HEK293 (cell line): Measurements from ENCODE around the gene AOC3.
"Not testable (repeated sequence)": the region's sequence is repeated elsewhere in the genome, so short reads cannot be mapped to it uniquely, and the experiment has no call there.

Experiments
- CTCF ChIA-PET: fragments of 350-600 bp; formaldehyde crosslinking; extraction: SDS; loops from one replicate; lab custom pipeline; 2021; ENCODE audit warnings: antibody characterized with exemption; lab: Yijun Ruan, JAX
- POLR2A ChIA-PET: fragments of 300-600 bp; formaldehyde crosslinking; extraction: SDS; loops from one replicate; lab custom pipeline; 2020; ENCODE audit warnings: antibody characterized with exemption, inconsistent platforms; lab: Yijun Ruan, JAX
- H3K27ac ChIP-seq: fragments of 200-500 bp; sonication (Bioruptor generic); 2 replicates; pipeline ENCODE4 v1.5.1; 2014; ENCODE audit warnings: low read depth, low read length, control low read depth, inconsistent platforms; ENCODE audit errors: extremely low read depth
- H3K36me3 ChIP-seq, 2 experiments: fragments of 200-500 bp in 1 of 2; sonication (Bioruptor generic) in 1 of 2; 1 replicate in 1 of 2; 2 replicates in 1 of 2; pipeline ENCODE4 v1.5.1; 2014 to 2017; ENCODE audit warnings: inconsistent platforms in 2 of 2, low read length in 2 of 2; ENCODE audit not compliant: control insufficient read depth in 2 of 2, insufficient read depth in 1 of 2
- H3K4me1 ChIP-seq: fragments of 200-500 bp; sonication (Bioruptor generic); 2 replicates; pipeline ENCODE4 v1.5.1; 2014; ENCODE audit warnings: mild to moderate bottlenecking, low read length, inconsistent platforms; ENCODE audit not compliant: control insufficient read depth, insufficient read depth
- H3K4me3 ChIP-seq: 2 replicates; pipeline ENCODE4 v1.5.1; 2011; ENCODE audit warnings: low read depth, mild to moderate bottlenecking, control low read depth, low read length, moderate library complexity
- H3K9me3 ChIP-seq: fragments of 200-500 bp; sonication (Bioruptor generic); 2 replicates; pipeline ENCODE4 v1.5.1; 2014; ENCODE audit warnings: low read depth, low read length, inconsistent platforms; ENCODE audit not compliant: control insufficient read depth, insufficient read depth
- GLIS2 ChIP-seq: fragments of 450-650 bp; formaldehyde crosslinking; IDR thresholded peaks from 2 replicates; pipeline ENCODE4 v1.5.1; 2016; ENCODE audit warnings: missing biosample characterization, missing genetic modification characterization
- SCRT2 ChIP-seq: fragments of 450-650 bp; formaldehyde crosslinking; IDR thresholded peaks from 2 replicates; pipeline ENCODE4 v1.5.1; 2016; ENCODE audit warnings: missing biosample characterization, missing genetic modification characterization
- WT1 ChIP-seq: fragments of 450-650 bp; formaldehyde crosslinking; IDR thresholded peaks from 2 replicates; pipeline ENCODE4 v1.5.1; 2016; ENCODE audit warnings: missing biosample characterization, missing genetic modification characterization
- ZBTB17 ChIP-seq: fragments of 450-650 bp; formaldehyde crosslinking; IDR thresholded peaks from 2 replicates; pipeline ENCODE4 v1.5.1; 2016; ENCODE audit warnings: missing biosample characterization, missing genetic modification characterization
- ZIC2 ChIP-seq: fragments of 450-650 bp; formaldehyde crosslinking; IDR thresholded peaks from 2 replicates; pipeline ENCODE4 v1.5.1; 2016; ENCODE audit warnings: missing biosample characterization, missing genetic modification characterization
- ZNF140 ChIP-seq: fragments of 450-650 bp; formaldehyde crosslinking; IDR thresholded peaks from 2 replicates; pipeline ENCODE4 v1.5.1; 2016; ENCODE audit warnings: missing biosample characterization, missing genetic modification characterization
- ZNF169 ChIP-seq: fragments of 450-650 bp; formaldehyde crosslinking; IDR thresholded peaks from 2 replicates; pipeline ENCODE4 v1.5.1; 2016; ENCODE audit warnings: missing biosample characterization, missing genetic modification characterization
- ZNF514 ChIP-seq: fragments of 450-650 bp; formaldehyde crosslinking; IDR thresholded peaks from 2 replicates; pipeline ENCODE4 v1.5.1; 2016; ENCODE audit warnings: missing biosample characterization, missing genetic modification characterization
- ZNF544 ChIP-seq: fragments of 450-650 bp; formaldehyde crosslinking; IDR thresholded peaks from 2 replicates; pipeline ENCODE4 v1.5.0; 2017; ENCODE audit warnings: missing biosample characterization, missing genetic modification characterization
- ZNF785 ChIP-seq: fragments of 450-650 bp; formaldehyde crosslinking; IDR thresholded peaks from 2 replicates; pipeline ENCODE4 v1.5.1; 2016; ENCODE audit warnings: missing biosample characterization, missing genetic modification characterization
- TF ChIP-seq, protein P1 (sequence below): fragments of 450-650 bp; formaldehyde crosslinking; IDR thresholded peaks from 2 replicates; pipeline ENCODE4 v1.5.1; 2016; ENCODE audit warnings: missing biosample characterization, missing genetic modification characterization
- TF ChIP-seq, protein P2 (sequence below): fragments of 450-650 bp; formaldehyde crosslinking; IDR thresholded peaks from 2 replicates; pipeline ENCODE4 v1.5.1; 2016; ENCODE audit warnings: missing biosample characterization, missing genetic modification characterization
- TF ChIP-seq, protein P3 (sequence below): fragments of 450-650 bp; formaldehyde crosslinking; IDR thresholded peaks from 2 replicates; pipeline ENCODE4 v1.5.1; 2017; ENCODE audit warnings: missing biosample characterization, missing genetic modification characterization

Gene AOC3

DNA sequence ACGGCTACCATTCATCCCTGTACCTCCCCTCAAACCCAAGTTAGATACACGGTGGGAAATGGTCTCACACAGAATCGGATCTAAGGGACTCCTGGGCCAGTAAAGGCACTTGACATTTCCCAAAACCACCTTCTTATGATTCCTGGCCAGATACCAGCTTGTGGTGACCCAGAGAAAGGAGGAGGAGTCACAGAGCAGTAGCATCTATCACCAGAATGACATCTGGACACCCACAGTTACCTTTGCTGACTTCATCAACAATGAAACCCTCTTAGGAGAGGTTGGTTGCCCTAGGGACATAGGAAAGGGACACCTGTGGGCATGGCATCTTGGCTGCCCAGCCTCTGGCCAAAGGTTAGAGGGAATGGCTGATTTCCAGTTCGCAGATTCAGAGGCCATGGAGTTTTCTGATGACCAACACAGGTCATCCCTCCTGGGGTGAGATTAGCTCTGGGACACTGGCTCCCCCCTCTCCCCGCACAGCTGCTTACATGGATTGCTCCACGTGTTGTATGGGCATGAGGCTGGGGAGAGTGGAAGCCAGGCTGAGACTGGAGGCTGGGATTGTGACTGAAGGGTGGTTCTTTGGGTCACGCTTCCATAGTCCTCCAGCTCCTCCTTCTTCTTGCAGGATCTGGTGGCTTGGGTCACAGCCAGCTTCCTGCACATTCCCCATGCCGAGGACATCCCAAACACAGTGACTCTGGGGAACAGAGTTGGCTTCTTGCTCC lies 1.4 kb upstream of the AOC3 start:
- peak; percentile 35; the same call in 1 of the 2 replicates for TF ChIP-seq ZIC2
- TF ChIP-seq SCRT2 (tag by site-specific recombination) = peak; percentile 77
- TF ChIP-seq, protein P1, sequence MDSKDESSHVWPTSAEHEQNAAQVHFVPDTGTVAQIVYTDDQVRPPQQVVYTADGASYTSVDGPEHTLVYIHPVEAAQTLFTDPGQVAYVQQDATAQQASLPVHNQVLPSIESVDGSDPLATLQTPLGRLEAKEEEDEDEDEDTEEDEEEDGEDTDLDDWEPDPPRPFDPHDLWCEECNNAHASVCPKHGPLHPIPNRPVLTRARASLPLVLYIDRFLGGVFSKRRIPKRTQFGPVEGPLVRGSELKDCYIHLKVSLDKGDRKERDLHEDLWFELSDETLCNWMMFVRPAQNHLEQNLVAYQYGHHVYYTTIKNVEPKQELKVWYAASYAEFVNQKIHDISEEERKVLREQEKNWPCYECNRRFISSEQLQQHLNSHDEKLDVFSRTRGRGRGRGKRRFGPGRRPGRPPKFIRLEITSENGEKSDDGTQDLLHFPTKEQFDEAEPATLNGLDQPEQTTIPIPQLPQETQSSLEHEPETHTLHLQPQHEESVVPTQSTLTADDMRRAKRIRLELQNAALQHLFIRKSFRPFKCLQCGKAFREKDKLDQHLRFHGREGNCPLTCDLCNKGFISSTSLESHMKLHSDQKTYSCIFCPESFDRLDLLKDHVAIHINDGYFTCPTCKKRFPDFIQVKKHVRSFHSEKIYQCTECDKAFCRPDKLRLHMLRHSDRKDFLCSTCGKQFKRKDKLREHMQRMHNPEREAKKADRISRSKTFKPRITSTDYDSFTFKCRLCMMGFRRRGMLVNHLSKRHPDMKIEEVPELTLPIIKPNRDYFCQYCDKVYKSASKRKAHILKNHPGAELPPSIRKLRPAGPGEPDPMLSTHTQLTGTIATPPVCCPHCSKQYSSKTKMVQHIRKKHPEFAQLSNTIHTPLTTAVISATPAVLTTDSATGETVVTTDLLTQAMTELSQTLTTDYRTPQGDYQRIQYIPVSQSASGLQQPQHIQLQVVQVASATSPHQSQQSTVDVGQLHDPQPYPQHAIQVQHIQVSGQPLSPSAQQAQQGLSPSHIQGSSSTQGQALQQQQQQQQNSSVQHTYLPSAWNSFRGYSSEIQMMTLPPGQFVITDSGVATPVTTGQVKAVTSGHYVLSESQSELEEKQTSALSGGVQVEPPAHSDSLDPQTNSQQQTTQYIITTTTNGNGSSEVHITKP (tag by site-specific recombination) = peak; percentile 95
- no peak for TF ChIP-seq ZNF785 (tag by site-specific recombination)
- no peaks in the 10 kb centered on the region for H3K9me3 ChIP-seq
- peaks cover 0 to 16% of the 10 kb centered on the region in 2 experiments; a peak in 1 of 3 replicates for H3K36me3 ChIP-seq
- POLR2A ChIA-PET = interaction anchor here (1.8 kb wide), 1 partner anchor 10 kb away, joined by 7 read pairs; no protein-coding TSS in a partner anchor
- no peak overlapping the region for H3K4me3 ChIP-seq
- H3K27ac ChIP-seq = no peak overlapping the region
- H3K4me1 ChIP-seq = no peaks in the 10 kb centered on the region
- CTCF ChIA-PET = interaction anchor here (0.7 kb wide), 1 partner anchor 13 kb away, joined by 3 read pairs; no protein-coding TSS in a partner anchor

DNA sequence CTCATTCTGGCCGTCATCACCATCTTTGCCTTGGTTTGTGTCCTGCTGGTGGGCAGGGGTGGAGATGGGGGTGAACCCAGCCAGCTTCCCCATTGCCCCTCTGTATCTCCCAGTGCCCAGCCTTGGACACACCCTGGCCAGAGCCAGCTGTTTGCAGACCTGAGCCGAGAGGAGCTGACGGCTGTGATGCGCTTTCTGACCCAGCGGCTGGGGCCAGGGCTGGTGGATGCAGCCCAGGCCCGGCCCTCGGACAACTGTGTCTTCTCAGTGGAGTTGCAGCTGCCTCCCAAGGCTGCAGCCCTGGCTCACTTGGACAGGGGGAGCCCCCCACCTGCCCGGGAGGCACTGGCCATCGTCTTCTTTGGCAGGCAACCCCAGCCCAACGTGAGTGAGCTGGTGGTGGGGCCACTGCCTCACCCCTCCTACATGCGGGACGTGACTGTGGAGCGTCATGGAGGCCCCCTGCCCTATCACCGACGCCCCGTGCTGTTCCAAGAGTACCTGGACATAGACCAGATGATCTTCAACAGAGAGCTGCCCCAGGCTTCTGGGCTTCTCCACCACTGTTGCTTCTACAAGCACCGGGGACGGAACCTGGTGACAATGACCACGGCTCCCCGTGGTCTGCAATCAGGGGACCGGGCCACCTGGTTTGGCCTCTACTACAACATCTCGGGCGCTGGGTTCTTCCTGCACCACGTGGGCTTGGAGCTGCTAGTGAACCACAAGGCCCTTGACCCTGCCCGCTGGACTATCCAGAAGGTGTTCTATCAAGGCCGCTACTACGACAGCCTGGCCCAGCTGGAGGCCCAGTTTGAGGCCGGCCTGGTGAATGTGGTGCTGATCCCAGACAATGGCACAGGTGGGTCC lies 607 bp downstream of the AOC3 start:
- ChIA-PET POLR2A (interaction anchor here (0.9 kb wide), 1 partner anchor 146 kb away, joined by 6 read pairs; the partner anchor contains the start of gene RPL27), CTCF (interaction anchor here (0.6 kb wide), 1 partner anchor 327 kb away, joined by 3 read pairs; no protein-coding TSS in a partner anchor)
- not testable (repeated sequence) for H3K27ac ChIP-seq, H3K4me1 ChIP-seq, H3K9me3 ChIP-seq, H3K36me3 ChIP-seq, H3K4me3 ChIP-seq

DNA sequence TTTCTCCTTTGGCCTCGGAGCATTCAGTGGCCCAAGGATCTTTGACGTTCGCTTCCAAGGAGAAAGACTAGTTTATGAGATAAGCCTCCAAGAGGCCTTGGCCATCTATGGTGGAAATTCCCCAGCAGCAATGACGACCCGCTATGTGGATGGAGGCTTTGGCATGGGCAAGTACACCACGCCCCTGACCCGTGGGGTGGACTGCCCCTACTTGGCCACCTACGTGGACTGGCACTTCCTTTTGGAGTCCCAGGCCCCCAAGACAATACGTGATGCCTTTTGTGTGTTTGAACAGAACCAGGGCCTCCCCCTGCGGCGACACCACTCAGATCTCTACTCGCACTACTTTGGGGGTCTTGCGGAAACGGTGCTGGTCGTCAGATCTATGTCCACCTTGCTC lies 1.4 kb downstream of the AOC3 start:
- no peak overlapping the region for H3K27ac ChIP-seq
- ChIA-PET POLR2A (interaction anchor here (0.5 kb wide), 1 partner anchor 104 kb away, joined by 3 read pairs; no protein-coding TSS in a partner anchor), CTCF (no interaction called here)
- no peaks in the 10 kb centered on the region for H3K4me1 ChIP-seq
- H3K4me3 ChIP-seq = no peak overlapping the region
- H3K36me3 ChIP-seq = peaks cover 0 to 4% of the 10 kb centered on the region in 2 experiments; a peak in 2 of 3 replicates
- TF ChIP-seq ZNF140 (tag by site-specific recombination) = no peak
- no peaks in the 10 kb centered on the region for H3K9me3 ChIP-seq

DNA sequence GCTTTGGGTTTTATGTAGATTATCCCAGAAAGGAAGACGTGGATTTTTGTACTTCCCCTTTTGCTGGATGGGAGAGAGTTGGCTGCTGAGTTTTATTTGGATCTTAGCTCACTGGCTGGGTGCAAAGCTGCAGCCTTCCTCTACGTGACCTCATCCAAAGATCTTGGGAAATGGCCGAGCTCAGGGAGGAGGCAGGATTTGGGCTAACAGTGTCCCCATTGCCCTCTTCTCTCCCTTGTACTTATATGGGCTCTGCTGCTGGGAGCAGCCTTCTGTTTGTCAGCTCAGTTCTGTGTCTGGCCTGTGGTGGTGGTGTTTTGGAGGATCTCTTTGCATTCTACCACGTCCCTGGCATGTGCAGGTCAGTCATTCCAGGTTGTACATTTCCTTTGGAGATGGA lies 2.0 kb downstream of the AOC3 start:
- Histone ChIP-seq H3K27ac (no peak overlapping the region), H3K4me3 (no peak overlapping the region), H3K36me3 (peaks cover 0 to 4% of the 10 kb centered on the region in 2 experiments; a peak in 2 of 3 replicates), H3K4me1 (no peaks in the 10 kb centered on the region), H3K9me3 (no peaks in the 10 kb centered on the region)
- no peak for TF ChIP-seq GLIS2 (tag by site-specific recombination)
- TF ChIP-seq WT1 (tag by site-specific recombination) = no peak
- no peak for TF ChIP-seq ZNF514
- TF ChIP-seq ZNF169 (tag by site-specific recombination) = no peak
- no peak for TF ChIP-seq ZBTB17
- TF ChIP-seq, protein P2, sequence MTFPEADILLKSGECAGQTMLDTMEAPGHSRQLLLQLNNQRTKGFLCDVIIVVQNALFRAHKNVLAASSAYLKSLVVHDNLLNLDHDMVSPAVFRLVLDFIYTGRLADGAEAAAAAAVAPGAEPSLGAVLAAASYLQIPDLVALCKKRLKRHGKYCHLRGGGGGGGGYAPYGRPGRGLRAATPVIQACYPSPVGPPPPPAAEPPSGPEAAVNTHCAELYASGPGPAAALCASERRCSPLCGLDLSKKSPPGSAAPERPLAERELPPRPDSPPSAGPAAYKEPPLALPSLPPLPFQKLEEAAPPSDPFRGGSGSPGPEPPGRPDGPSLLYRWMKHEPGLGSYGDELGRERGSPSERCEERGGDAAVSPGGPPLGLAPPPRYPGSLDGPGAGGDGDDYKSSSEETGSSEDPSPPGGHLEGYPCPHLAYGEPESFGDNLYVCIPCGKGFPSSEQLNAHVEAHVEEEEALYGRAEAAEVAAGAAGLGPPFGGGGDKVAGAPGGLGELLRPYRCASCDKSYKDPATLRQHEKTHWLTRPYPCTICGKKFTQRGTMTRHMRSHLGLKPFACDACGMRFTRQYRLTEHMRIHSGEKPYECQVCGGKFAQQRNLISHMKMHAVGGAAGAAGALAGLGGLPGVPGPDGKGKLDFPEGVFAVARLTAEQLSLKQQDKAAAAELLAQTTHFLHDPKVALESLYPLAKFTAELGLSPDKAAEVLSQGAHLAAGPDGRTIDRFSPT (tag by site-specific recombination) = no peak
- TF ChIP-seq ZNF544 (tag by site-specific recombination) = no peak
- TF ChIP-seq, protein P3, sequence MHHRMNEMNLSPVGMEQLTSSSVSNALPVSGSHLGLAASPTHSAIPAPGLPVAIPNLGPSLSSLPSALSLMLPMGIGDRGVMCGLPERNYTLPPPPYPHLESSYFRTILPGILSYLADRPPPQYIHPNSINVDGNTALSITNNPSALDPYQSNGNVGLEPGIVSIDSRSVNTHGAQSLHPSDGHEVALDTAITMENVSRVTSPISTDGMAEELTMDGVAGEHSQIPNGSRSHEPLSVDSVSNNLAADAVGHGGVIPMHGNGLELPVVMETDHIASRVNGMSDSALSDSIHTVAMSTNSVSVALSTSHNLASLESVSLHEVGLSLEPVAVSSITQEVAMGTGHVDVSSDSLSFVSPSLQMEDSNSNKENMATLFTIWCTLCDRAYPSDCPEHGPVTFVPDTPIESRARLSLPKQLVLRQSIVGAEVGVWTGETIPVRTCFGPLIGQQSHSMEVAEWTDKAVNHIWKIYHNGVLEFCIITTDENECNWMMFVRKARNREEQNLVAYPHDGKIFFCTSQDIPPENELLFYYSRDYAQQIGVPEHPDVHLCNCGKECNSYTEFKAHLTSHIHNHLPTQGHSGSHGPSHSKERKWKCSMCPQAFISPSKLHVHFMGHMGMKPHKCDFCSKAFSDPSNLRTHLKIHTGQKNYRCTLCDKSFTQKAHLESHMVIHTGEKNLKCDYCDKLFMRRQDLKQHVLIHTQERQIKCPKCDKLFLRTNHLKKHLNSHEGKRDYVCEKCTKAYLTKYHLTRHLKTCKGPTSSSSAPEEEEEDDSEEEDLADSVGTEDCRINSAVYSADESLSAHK (tag by site-specific recombination) = no peak
- ChIA-PET POLR2A (interaction anchor here (0.5 kb wide), 1 partner anchor 103 kb away, joined by 3 read pairs; no protein-coding TSS in a partner anchor), CTCF (interaction anchor here (0.6 to 2.0 kb wide), 4 partner anchors 10 to 804 kb away, joined by 3 to 6 read pairs (median 4); no protein-coding TSS in a partner anchor)
